ENCODE data around the gene EPN2.

- TF ChIP-seq, protein P1, sequence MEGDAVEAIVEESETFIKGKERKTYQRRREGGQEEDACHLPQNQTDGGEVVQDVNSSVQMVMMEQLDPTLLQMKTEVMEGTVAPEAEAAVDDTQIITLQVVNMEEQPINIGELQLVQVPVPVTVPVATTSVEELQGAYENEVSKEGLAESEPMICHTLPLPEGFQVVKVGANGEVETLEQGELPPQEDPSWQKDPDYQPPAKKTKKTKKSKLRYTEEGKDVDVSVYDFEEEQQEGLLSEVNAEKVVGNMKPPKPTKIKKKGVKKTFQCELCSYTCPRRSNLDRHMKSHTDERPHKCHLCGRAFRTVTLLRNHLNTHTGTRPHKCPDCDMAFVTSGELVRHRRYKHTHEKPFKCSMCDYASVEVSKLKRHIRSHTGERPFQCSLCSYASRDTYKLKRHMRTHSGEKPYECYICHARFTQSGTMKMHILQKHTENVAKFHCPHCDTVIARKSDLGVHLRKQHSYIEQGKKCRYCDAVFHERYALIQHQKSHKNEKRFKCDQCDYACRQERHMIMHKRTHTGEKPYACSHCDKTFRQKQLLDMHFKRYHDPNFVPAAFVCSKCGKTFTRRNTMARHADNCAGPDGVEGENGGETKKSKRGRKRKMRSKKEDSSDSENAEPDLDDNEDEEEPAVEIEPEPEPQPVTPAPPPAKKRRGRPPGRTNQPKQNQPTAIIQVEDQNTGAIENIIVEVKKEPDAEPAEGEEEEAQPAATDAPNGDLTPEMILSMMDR (IDR thresholded peaks at IDR 0.05) = peak; percentile 32 to 65 (median 42)
- no peak for TF ChIP-seq POLR2A (IDR thresholded peaks at IDR 0.05; ENCODE audit: low read depth)
- TF ChIP-seq POLR2AphosphoS5 (IDR thresholded peaks at IDR 0.05) = no peak
Observed at GRCh38 chr17:19338031-19338990, 101.1 kb downstream of the EPN2 start.

Data from esophagus muscularis mucosa (tissue), 3 donors.